GM12875 (cell line): ENCODE measurements around the gene RGL1.

Source experiments
- H3K4me3 ChIP-seq: one replicate; pipeline ENCODE4 v1.5.1; 2011; ENCODE audit warnings: low read depth, low read length, control low read depth
- CTCF ChIP-seq: IDR thresholded peaks from 2 replicates; pipeline ENCODE4 v1.5.1; 2011; ENCODE audit warnings: low read depth, mild to moderate bottlenecking, control low read depth, inconsistent platforms, low read length, moderate library complexity, borderline replicate concordance; ENCODE audit not compliant: insufficient read depth

RGL1 gene

GRCh38 chr1:183933528-183934179 is 128.7 kb downstream of the RGL1 start:
- TF ChIP-seq CTCF = no peak
- H3K4me3 ChIP-seq = no peak overlapping the region

GRCh38 chr1:183934314-183934713 is 129.4 kb downstream of the RGL1 start:
- H3K4me3 ChIP-seq = no peak overlapping the region
- TF ChIP-seq CTCF = no peak

GRCh38 chr1:183936009-183936408 is 131.1 kb downstream of the RGL1 start:
- H3K4me3 ChIP-seq = no peak overlapping the region
- TF ChIP-seq CTCF = no peak

- TF ChIP-seq CTCF = no peak
- H3K4me3 ChIP-seq = no peak overlapping the region
Observed at GRCh38 chr1:183936791-183937190, 131.9 kb downstream of the RGL1 start.

- H3K4me3 ChIP-seq = no peak overlapping the region
- no peak for TF ChIP-seq CTCF
Observed at GRCh38 chr1:183937611-183938010, 132.7 kb downstream of the RGL1 start.

GRCh38 chr1:183941001-183941400 is 136.1 kb downstream of the RGL1 start:
- H3K4me3 ChIP-seq = no peak overlapping the region
- TF ChIP-seq CTCF = no peak

- H3K4me3 ChIP-seq = no peak overlapping the region
- TF ChIP-seq CTCF = no peak
Observed at GRCh38 chr1:183942933-183943693, 138.2 kb downstream of the RGL1 start.
